Measurements from ENCODE around the gene KIF12. TPM values are rescaled to one million over a fixed set of nuclear protein-coding genes. Genes with fewer than 3 reads are reported as not detected.

KIF12 gene
- total RNA-seq, 1 experiment from 2014 or later, result 6.3 TPM

DNA sequence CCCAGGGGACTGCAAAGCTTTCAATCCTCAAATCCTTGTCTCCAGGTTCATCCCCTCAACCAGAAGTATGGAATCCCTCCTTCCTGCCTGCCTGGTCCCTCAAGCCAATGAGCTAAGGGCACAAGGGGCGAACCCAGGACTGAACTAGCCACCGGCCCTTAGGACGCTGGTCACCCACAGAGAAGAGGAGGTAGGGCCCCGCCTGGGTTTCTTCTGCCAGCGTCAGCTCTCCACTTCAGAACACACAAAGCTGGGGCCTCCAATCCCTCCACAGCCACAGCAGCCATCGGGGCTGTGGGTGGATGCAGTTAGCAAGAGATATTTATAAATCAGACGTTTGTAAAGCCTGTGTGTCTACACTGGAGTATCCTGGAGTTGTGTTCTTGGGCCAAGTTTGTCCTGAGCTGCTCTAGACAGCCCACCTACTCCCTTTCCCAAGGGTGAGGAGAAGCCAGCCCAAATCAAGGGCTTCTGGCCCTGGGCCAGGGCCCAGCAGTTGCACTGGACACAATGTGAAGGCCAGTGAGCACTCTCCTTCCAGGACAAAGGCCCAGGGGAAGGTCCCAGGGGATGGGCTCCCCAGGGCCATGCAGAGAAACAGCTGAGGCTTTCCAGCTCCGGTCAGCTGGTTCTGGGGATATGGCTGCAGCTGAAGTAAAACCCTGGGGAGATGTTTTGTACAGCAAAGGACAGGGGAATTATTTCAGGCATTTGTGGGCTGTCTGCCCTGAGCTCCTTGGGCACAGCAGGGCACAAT, 39.9 kb downstream of the KIF12 start:
- Histone ChIP-seq H3K4me2 (ENCODE audit: low read length) (no peak overlapping the region), H3F3A (ENCODE audit: low read length, unreplicated experiment) (no peaks in the 10 kb centered on the region), H3K4me3 (ENCODE audit: low read length) (no peak overlapping the region), H3K9me2 (replicated peaks; ENCODE audit: low read length) (no peaks in the 10 kb centered on the region), H3K9ac (ENCODE audit: low read length) (no peak overlapping the region), H3K36me3 (ENCODE audit: low read depth, low read length) (no peaks in the 10 kb centered on the region), H3K79me2 (ENCODE audit: low read length) (no peaks in the 10 kb centered on the region), H3K27me3 (ENCODE audit: low read length) (no peaks in the 10 kb centered on the region), H3K27ac (ENCODE audit: low read length) (no peak overlapping the region), H3K4me1 (ENCODE audit: insufficient read depth, low read length) (no peaks in the 10 kb centered on the region), H4K20me1 (ENCODE audit: low read length) (no peaks in the 10 kb centered on the region), H2AFZ (ENCODE audit: low read length) (no peak overlapping the region), H3K9me3 (ENCODE audit: low read length) (no peaks in the 10 kb centered on the region)
- CTCF ChIA-PET, result no interaction called here
- ATAC-seq (no peak), DNase-seq (no peak)
- POLR2A ChIA-PET (ENCODE audit: unreplicated experiment), result no interaction called here
- BruUV-seq (replicated peaks), result no TSS peak
- TF ChIP-seq EZH2 (IDR thresholded peaks at IDR 0.05; ENCODE audit: low read length, unreplicated experiment), result no peak
- TF ChIP-seq CTCF (conservative IDR thresholded peaks at IDR 0.05; ENCODE audit: low read depth, low read length), result no peak
- TF ChIP-seq EZH2phosphoT487 (IDR thresholded peaks at IDR 0.05; ENCODE audit: borderline replicate concordance, low read length), result no peak
- intact Hi-C loops (cut with micrococcal nuclease), result no loop called here

- ATAC-seq (no peak), DNase-seq (no peak)
- Histone ChIP-seq H3K27me3 (ENCODE audit: low read length) (no peaks in the 10 kb centered on the region), H3F3A (ENCODE audit: low read length, unreplicated experiment) (no peaks in the 10 kb centered on the region), H3K9ac (ENCODE audit: low read length) (no peak overlapping the region), H3K4me3 (ENCODE audit: low read length) (no peak overlapping the region), H3K9me2 (replicated peaks; ENCODE audit: low read length) (no peaks in the 10 kb centered on the region), H3K79me2 (ENCODE audit: low read length) (no peaks in the 10 kb centered on the region), H3K4me2 (ENCODE audit: low read length) (no peak overlapping the region), H4K20me1 (ENCODE audit: low read length) (no peaks in the 10 kb centered on the region), H3K9me3 (ENCODE audit: low read length) (no peaks in the 10 kb centered on the region), H2AFZ (ENCODE audit: low read length) (no peak overlapping the region), H3K36me3 (ENCODE audit: low read depth, low read length) (no peaks in the 10 kb centered on the region), H3K27ac (ENCODE audit: low read length) (no peak overlapping the region), H3K4me1 (ENCODE audit: insufficient read depth, low read length) (no peaks in the 10 kb centered on the region)
- ChIA-PET POLR2A (ENCODE audit: unreplicated experiment) (no interaction called here), CTCF (no interaction called here)
- TF ChIP-seq EZH2 (IDR thresholded peaks at IDR 0.05; ENCODE audit: low read length, unreplicated experiment) (no peak), EZH2phosphoT487 (IDR thresholded peaks at IDR 0.05; ENCODE audit: borderline replicate concordance, low read length) (no peak), CTCF (conservative IDR thresholded peaks at IDR 0.05; ENCODE audit: low read depth, low read length) (no peak)
- BruUV-seq (replicated peaks), result no TSS peak
- intact Hi-C loops (cut with micrococcal nuclease), result no loop called here
These were observed 40.4 kb downstream of the KIF12 start for GRCh38 chr9:114058688-114059046.

DNA sequence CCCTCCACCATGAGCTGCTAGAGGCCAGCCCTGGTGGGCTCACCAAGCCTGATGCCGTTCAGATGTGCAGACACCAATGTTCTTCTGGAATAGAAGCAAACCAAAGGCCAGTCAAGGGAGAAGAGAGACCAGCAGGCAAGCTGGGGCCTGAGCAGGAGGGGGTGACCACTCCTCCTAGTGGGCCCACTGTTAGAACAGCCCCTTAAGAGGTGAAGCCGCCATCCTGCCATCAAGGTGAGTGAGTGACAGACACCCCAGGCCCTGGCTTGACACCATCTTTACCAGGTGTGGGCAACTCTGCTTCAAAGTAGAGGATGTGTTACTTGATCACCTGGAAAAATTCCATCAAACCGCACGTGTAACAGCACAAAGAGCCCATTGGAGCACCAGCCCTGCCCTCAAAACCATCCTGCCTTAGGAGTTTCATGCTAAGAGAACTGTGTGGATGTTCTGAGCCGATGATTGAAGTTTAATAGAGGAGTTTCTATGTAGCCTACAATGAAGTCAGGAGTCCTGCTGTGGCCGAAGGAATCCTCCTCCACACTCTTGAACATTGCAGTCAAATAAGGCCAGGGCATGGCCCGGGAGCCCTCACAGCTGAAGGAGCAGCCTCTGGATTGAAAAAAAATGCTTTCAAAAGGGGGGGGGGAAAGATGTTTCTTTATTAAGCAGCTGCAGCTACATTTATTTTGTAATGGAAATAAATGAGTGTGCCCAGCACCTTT, 41.8 kb downstream of the KIF12 start:
- intact Hi-C loops (cut with micrococcal nuclease), result no loop called here

More for the DNA sequence above, 41.8 kb downstream of the KIF12 start:
- H3K9me2 ChIP-seq (replicated peaks; ENCODE audit: low read length), result no peaks in the 10 kb centered on the region
- no peak overlapping the region for H3K9ac ChIP-seq (ENCODE audit: low read length)
- no peaks in the 10 kb centered on the region for H3K27me3 ChIP-seq (ENCODE audit: low read length)
- H3K4me2 ChIP-seq (ENCODE audit: low read length), result no peak overlapping the region
- no peak overlapping the region for H3K27ac ChIP-seq (ENCODE audit: low read length)
- no peaks in the 10 kb centered on the region for H3K4me1 ChIP-seq (ENCODE audit: insufficient read depth, low read length)
- POLR2A ChIA-PET (ENCODE audit: unreplicated experiment), result no interaction called here
- no peaks in the 10 kb centered on the region for H3F3A ChIP-seq (ENCODE audit: low read length, unreplicated experiment)
- H3K4me3 ChIP-seq (ENCODE audit: low read length), result no peak overlapping the region
- no peak overlapping the region for H2AFZ ChIP-seq (ENCODE audit: low read length)
- no peaks in the 10 kb centered on the region for H4K20me1 ChIP-seq (ENCODE audit: low read length)
- no peaks in the 10 kb centered on the region for H3K36me3 ChIP-seq (ENCODE audit: low read depth, low read length)
- no peak for ATAC-seq
- TF ChIP-seq EZH2phosphoT487 (IDR thresholded peaks at IDR 0.05; ENCODE audit: borderline replicate concordance, low read length) (no peak), EZH2 (IDR thresholded peaks at IDR 0.05; ENCODE audit: low read length, unreplicated experiment) (no peak), CTCF (conservative IDR thresholded peaks at IDR 0.05; ENCODE audit: low read depth, low read length) (no peak)
- DNase-seq, result no peak
- CTCF ChIA-PET, result no interaction called here
- H3K9me3 ChIP-seq (ENCODE audit: low read length), result no peaks in the 10 kb centered on the region
- BruUV-seq (replicated peaks), result no TSS peak
- no peaks in the 10 kb centered on the region for H3K79me2 ChIP-seq (ENCODE audit: low read length)

Measured in PC-3 (cell line).